Sigmoid colon (tissue), 4 donors: ENCODE data around the gene CCDC186.

Experiments
- CTCF ChIP-seq, 4 experiments: fragments of 450-650 bp in 3 of 4; fragments of 200-600 bp in 1 of 4; IDR thresholded peaks; one replicate each; pipeline ENCODE4 v1.5.1; 2016 to 2019; ENCODE audit warnings: antibody characterized with exemption in 4 of 4, mild to moderate bottlenecking in 3 of 4, moderate library complexity in 2 of 4
- POLR2AphosphoS5 ChIP-seq, 4 donors: sonication (generic); formaldehyde crosslinking; IDR thresholded peaks; one replicate each; pipeline ENCODE4 v1.6.1; 2017; ENCODE audit warnings: antibody characterized with exemption in 4 of 4

- no peak for TF ChIP-seq CTCF (IDR thresholded peaks at IDR 0.05)
- TF ChIP-seq POLR2AphosphoS5 (IDR thresholded peaks at IDR 0.05) = no peak
These were observed 92.0 kb downstream of the CCDC186 start for GRCh38 chr10:114081911-114082583.
